ENCODE measurements around the gene MACIR. TPM values are rescaled to one million over a fixed set of nuclear protein-coding genes. Genes with fewer than 3 reads are reported as not detected.
A peak's percentile ranks its signal among the peaks of the same experiment; 100 is the strongest.

Gene MACIR
- total RNA-seq, 1 experiment from 2014 or later: 23.4 TPM

- Histone ChIP-seq H3K9me3 (ENCODE audit: low read depth, low read length, poor library complexity, severe bottlenecking) (peaks cover 3% of the 10 kb centered on the region), H3K4me3 (ENCODE audit: low read depth, low read length, poor library complexity, severe bottlenecking) (no peak overlapping the region), H3K36me3 (ENCODE audit: insufficient read depth, low read length, poor library complexity, severe bottlenecking) (no peaks in the 10 kb centered on the region), H3K27me3 (replicated peaks; ENCODE audit: insufficient read depth, low read depth, low read length, poor library complexity) (no peaks in the 10 kb centered on the region), H3K4me1 (ENCODE audit: insufficient read depth, low read length, poor library complexity, severe bottlenecking) (peaks cover 3% of the 10 kb centered on the region), H3K27ac (ENCODE audit: low read depth, low read length, poor library complexity, severe bottlenecking) (no peak overlapping the region)
- no peak for DNase-seq (ENCODE audit: low spot score)
- POLR2A ChIA-PET (ENCODE audit: low non-redundant PET): no interaction called here
- TF ChIP-seq CTCF (conservative IDR thresholded peaks at IDR 0.05; ENCODE audit: low read depth, low read length) (no peak), EZH2 (IDR thresholded peaks at IDR 0.05; ENCODE audit: borderline replicate concordance, low read depth, low read length, poor library complexity, severe bottlenecking) (no peak)
- intact Hi-C loops (cut with micrococcal nuclease; ENCODE audit: unreplicated experiment): loop anchor here (10.0 kb wide), 1 partner anchor 183 kb away; no protein-coding TSS in a partner anchor
- CTCF ChIA-PET: no interaction called here
- no TSS peak for BruUV-seq (replicated peaks)
These were observed 30.5 kb upstream of the MACIR start for GRCh38 chr5:103228061-103228460.

- ChIA-PET POLR2A (ENCODE audit: low non-redundant PET) (no interaction called here), CTCF (no interaction called here)
- Histone ChIP-seq H3K9me3 (ENCODE audit: low read depth, low read length, poor library complexity, severe bottlenecking) (peaks cover 3% of the 10 kb centered on the region), H3K4me1 (ENCODE audit: insufficient read depth, low read length, poor library complexity, severe bottlenecking) (peaks cover 3% of the 10 kb centered on the region), H3K4me3 (ENCODE audit: low read depth, low read length, poor library complexity, severe bottlenecking) (no peak overlapping the region), H3K36me3 (ENCODE audit: insufficient read depth, low read length, poor library complexity, severe bottlenecking) (no peaks in the 10 kb centered on the region), H3K27ac (ENCODE audit: low read depth, low read length, poor library complexity, severe bottlenecking) (no peak overlapping the region), H3K27me3 (replicated peaks; ENCODE audit: insufficient read depth, low read depth, low read length, poor library complexity) (no peaks in the 10 kb centered on the region)
- BruUV-seq (replicated peaks): no TSS peak
- DNase-seq (ENCODE audit: low spot score): no peak
- intact Hi-C loops (cut with micrococcal nuclease; ENCODE audit: unreplicated experiment): loop anchor here (10.0 kb wide), 1 partner anchor 184 kb away; no protein-coding TSS in a partner anchor
- no peak for TF ChIP-seq EZH2 (IDR thresholded peaks at IDR 0.05; ENCODE audit: borderline replicate concordance, low read depth, low read length, poor library complexity, severe bottlenecking)
- no peak for TF ChIP-seq CTCF (conservative IDR thresholded peaks at IDR 0.05; ENCODE audit: low read depth, low read length)
These were observed 30.0 kb upstream of the MACIR start for GRCh38 chr5:103228588-103228987.

GRCh38 chr5:103232393-103232999 lies 26.1 kb upstream of the MACIR start:
- H3K4me3 ChIP-seq (ENCODE audit: low read depth, low read length, poor library complexity, severe bottlenecking): no peak overlapping the region
- peak; percentile 66 for DNase-seq (ENCODE audit: low spot score)
- no peaks in the 10 kb centered on the region for H3K36me3 ChIP-seq (ENCODE audit: insufficient read depth, low read length, poor library complexity, severe bottlenecking)
- peaks cover 3% of the 10 kb centered on the region for H3K9me3 ChIP-seq (ENCODE audit: low read depth, low read length, poor library complexity, severe bottlenecking)
- intact Hi-C loops (cut with micrococcal nuclease; ENCODE audit: unreplicated experiment): loop anchor here (1.0 kb wide), 1 partner anchor 243 kb away; no protein-coding TSS in a partner anchor
- CTCF ChIA-PET: interaction anchor here (0.5 to 1.4 kb wide), 3 partner anchors 22 to 243 kb away, joined by 3 to 7 read pairs (median 4); no protein-coding TSS in a partner anchor
- POLR2A ChIA-PET (ENCODE audit: low non-redundant PET): no interaction called here
- no TSS peak for BruUV-seq (replicated peaks)
- no peak overlapping the region for H3K27ac ChIP-seq (ENCODE audit: low read depth, low read length, poor library complexity, severe bottlenecking)
- TF ChIP-seq EZH2 (IDR thresholded peaks at IDR 0.05; ENCODE audit: borderline replicate concordance, low read depth, low read length, poor library complexity, severe bottlenecking): no peak
- TF ChIP-seq CTCF (conservative IDR thresholded peaks at IDR 0.05; ENCODE audit: low read depth, low read length): peak; percentile 83
- no peaks in the 10 kb centered on the region for H3K4me1 ChIP-seq (ENCODE audit: insufficient read depth, low read length, poor library complexity, severe bottlenecking)
- no peaks in the 10 kb centered on the region for H3K27me3 ChIP-seq (replicated peaks; ENCODE audit: insufficient read depth, low read depth, low read length, poor library complexity)

Data from A673 (cell line).